ENCODE measurements around the gene PTCHD4. TPM values are rescaled to one million over a fixed set of nuclear protein-coding genes. Genes with fewer than 3 reads are reported as not detected.

The PTCHD4 gene
- polyA plus RNA-seq (2011; rRNA removed) (0.16 and 0.21 TPM in 2 replicates), polyA plus RNA-seq (2017; fragmentation: RNase III; extraction: RNeasy Plus Mini Kit Qiagen cat#74134 plus additional on column Dnase treatment) (0.15 to 0.16 TPM (median 0.15 TPM) in 3 replicates), polyA minus RNA-seq (2011; rRNA and poly(A)+ RNA removed) (0.21 and 0.24 TPM in 2 replicates)
- polyA plus RNA-seq (2012; cell fraction: cytosol; rRNA removed), result not detected in 2 replicates
- polyA plus RNA-seq (2012; cell fraction: nucleus; rRNA removed), result 0.01 and 0.04 TPM in 2 replicates

DNA sequence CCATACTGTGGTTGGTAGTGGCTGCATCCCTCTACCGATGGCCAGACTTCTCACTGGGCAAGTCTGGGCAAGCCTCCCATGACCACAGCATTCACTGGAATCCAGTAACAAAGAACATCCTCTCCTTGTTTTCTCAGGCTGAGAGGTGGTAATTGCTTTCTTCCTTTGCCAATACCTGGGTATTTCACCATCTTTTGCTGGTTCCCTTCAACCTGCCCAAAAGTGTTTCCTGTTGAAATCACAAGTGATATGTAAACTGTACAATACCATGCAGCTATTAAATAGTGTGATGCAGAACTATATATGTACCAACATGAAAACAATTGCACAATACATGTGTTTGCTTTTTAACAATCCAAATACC, at the start of gene PTCHD4:
PTCHD4 (minus strand) TSS at position 55 of the 364 bp plus-strand sequence. CDS start 42,240 bp downstream, outside the sequence.
- ATAC-seq (no peak), DNase-seq (ENCODE audit: low read depth in 1 of 2, low spot score in 1 of 2) (peak in 1 of 2 experiments; percentile 4), FAIRE-seq (no peak)
- 0 out of 3 replicates have a peak, but pooled peaks cover 4% of the 10 kb centered on the region for H3K4me1 ChIP-seq
- H3K9me3 ChIP-seq, result no peaks in the 10 kb centered on the region
- no peak within 1 kb of the TSS for H3K4me3 ChIP-seq
- ChIA-PET POLR2A (no interaction called here), CTCF (no interaction called here)
- WGBS (ENCODE audit: missing lambda C conversion rate), result 25% methylated on average over 1 of the region's 1 CpG
- peak within 1 kb of the TSS; percentile 36 to 59; a peak in 2 of 6 replicates for H3K27ac ChIP-seq
- TF ChIP-seq HOXB5 (CRISPR knock-in tag; IDR thresholded peaks at IDR 0.05) (no peak), TFCP2L1 (CRISPR knock-in tag; IDR thresholded peaks at IDR 0.05) (no peak), MAZ (IDR thresholded peaks at IDR 0.05; ENCODE audit: borderline replicate concordance, low read depth, low read length) (no peak), POLR2A (IDR thresholded peaks at IDR 0.05; ENCODE audit: low read length) (no peak), RCOR1 (IDR thresholded peaks at IDR 0.05; ENCODE audit: low read depth, low read length) (no peak), POLR2AphosphoS2 (conservative IDR thresholded peaks at IDR 0.05; ENCODE audit: low read length) (no peak), NFE2L2 (conservative IDR thresholded peaks at IDR 0.05; ENCODE audit: low read length) (no peak), ZSCAN20 (CRISPR knock-in tag; IDR thresholded peaks at IDR 0.05) (no peak), FOSL2 (IDR thresholded peaks at IDR 0.05) (no peak), FOSL2 (CRISPR knock-in tag; IDR thresholded peaks at IDR 0.05) (no peak), HOXB13 (CRISPR knock-in tag; IDR thresholded peaks at IDR 0.05; ENCODE audit: low read depth) (no peak), PHF8 (IDR thresholded peaks at IDR 0.05; ENCODE audit: borderline replicate concordance, low read depth) (no peak), RARB (CRISPR knock-in tag; IDR thresholded peaks at IDR 0.05) (no peak), NR3C1 (IDR thresholded peaks at IDR 0.05) (no peak), MYC (IDR thresholded peaks at IDR 0.05; ENCODE audit: borderline replicate concordance, low read length) (no peak)
- TF ChIP-seq, protein P1, sequence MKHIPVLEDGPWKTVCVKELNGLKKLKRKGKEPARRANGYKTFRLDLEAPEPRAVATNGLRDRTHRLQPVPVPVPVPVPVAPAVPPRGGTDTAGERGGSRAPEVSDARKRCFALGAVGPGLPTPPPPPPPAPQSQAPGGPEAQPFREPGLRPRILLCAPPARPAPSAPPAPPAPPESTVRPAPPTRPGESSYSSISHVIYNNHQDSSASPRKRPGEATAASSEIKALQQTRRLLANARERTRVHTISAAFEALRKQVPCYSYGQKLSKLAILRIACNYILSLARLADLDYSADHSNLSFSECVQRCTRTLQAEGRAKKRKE (CRISPR knock-in tag; IDR thresholded peaks at IDR 0.05; ENCODE audit: low read depth), result no peak
- TF ChIP-seq, protein P2, sequence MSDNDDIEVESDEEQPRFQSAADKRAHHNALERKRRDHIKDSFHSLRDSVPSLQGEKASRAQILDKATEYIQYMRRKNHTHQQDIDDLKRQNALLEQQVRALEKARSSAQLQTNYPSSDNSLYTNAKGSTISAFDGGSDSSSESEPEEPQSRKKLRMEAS (IDR thresholded peaks at IDR 0.05), result no peak
- no peak within 1 kb of the TSS for H3K4me2 ChIP-seq

DNA sequence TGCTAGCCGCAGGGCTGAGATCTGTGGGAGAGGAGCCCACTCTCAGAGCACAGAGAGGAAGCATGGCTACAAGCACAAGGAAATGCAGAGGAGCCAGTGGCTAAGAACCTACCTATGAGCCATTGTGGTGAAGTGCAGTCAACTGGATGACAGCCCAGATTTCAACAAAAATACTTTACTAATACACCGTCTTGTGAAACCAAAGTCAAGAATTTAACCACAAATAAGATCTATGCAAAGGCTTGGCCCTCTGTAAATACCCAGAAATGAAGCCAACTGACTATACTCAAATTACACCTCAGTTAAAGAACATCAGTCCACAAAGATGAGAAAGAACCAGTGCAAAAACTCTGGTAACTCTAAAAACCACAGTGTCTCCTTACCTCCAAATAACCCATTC, 40.1 kb upstream of the PTCHD4 start:
- POLR2A ChIA-PET, result no interaction called here
- no peak for DNase-seq (ENCODE audit: low read depth in 1 of 2, low spot score in 1 of 2)
- WGBS (ENCODE audit: missing lambda C conversion rate), result 73% methylated on average over 2 of the region's 2 CpGs
- Histone ChIP-seq H3K4me1 (no peaks in the 10 kb centered on the region), H3K4me2 (no peak overlapping the region), H3K4me3 (no peak overlapping the region), H3K9me3 (no peaks in the 10 kb centered on the region), H3K27ac (no peak overlapping the region)
- FAIRE-seq, result no peak
- ATAC-seq, result no peak
- CTCF ChIA-PET, result no interaction called here
- TF ChIP-seq KDM1A (IDR thresholded peaks at IDR 0.05; ENCODE audit: low read depth) (no peak), MYC (IDR thresholded peaks at IDR 0.05; ENCODE audit: borderline replicate concordance, low read length) (no peak), CEBPB (IDR thresholded peaks at IDR 0.05) (no peak), CHD2 (IDR thresholded peaks at IDR 0.05; ENCODE audit: low read length, partially characterized antibody) (no peak), MAFK (IDR thresholded peaks at IDR 0.05; ENCODE audit: partially characterized antibody) (no peak), JUNB (IDR thresholded peaks at IDR 0.05) (no peak), EHF (CRISPR knock-in tag; IDR thresholded peaks at IDR 0.05) (no peak), RNF2 (IDR thresholded peaks at IDR 0.05; ENCODE audit: borderline replicate concordance, low read depth) (no peak), HOXA7 (CRISPR knock-in tag; IDR thresholded peaks at IDR 0.05) (no peak), POLR2A (IDR thresholded peaks at IDR 0.05; ENCODE audit: low read length) (no peak), CBX2 (IDR thresholded peaks at IDR 0.05; ENCODE audit: borderline replicate concordance, low read depth) (no peak)
- TF ChIP-seq, protein P1 (CRISPR knock-in tag; IDR thresholded peaks at IDR 0.05; ENCODE audit: low read depth), result no peak
- TF ChIP-seq, protein P3, sequence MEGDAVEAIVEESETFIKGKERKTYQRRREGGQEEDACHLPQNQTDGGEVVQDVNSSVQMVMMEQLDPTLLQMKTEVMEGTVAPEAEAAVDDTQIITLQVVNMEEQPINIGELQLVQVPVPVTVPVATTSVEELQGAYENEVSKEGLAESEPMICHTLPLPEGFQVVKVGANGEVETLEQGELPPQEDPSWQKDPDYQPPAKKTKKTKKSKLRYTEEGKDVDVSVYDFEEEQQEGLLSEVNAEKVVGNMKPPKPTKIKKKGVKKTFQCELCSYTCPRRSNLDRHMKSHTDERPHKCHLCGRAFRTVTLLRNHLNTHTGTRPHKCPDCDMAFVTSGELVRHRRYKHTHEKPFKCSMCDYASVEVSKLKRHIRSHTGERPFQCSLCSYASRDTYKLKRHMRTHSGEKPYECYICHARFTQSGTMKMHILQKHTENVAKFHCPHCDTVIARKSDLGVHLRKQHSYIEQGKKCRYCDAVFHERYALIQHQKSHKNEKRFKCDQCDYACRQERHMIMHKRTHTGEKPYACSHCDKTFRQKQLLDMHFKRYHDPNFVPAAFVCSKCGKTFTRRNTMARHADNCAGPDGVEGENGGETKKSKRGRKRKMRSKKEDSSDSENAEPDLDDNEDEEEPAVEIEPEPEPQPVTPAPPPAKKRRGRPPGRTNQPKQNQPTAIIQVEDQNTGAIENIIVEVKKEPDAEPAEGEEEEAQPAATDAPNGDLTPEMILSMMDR (IDR thresholded peaks at IDR 0.05), result no peak
- TF ChIP-seq, protein P4, sequence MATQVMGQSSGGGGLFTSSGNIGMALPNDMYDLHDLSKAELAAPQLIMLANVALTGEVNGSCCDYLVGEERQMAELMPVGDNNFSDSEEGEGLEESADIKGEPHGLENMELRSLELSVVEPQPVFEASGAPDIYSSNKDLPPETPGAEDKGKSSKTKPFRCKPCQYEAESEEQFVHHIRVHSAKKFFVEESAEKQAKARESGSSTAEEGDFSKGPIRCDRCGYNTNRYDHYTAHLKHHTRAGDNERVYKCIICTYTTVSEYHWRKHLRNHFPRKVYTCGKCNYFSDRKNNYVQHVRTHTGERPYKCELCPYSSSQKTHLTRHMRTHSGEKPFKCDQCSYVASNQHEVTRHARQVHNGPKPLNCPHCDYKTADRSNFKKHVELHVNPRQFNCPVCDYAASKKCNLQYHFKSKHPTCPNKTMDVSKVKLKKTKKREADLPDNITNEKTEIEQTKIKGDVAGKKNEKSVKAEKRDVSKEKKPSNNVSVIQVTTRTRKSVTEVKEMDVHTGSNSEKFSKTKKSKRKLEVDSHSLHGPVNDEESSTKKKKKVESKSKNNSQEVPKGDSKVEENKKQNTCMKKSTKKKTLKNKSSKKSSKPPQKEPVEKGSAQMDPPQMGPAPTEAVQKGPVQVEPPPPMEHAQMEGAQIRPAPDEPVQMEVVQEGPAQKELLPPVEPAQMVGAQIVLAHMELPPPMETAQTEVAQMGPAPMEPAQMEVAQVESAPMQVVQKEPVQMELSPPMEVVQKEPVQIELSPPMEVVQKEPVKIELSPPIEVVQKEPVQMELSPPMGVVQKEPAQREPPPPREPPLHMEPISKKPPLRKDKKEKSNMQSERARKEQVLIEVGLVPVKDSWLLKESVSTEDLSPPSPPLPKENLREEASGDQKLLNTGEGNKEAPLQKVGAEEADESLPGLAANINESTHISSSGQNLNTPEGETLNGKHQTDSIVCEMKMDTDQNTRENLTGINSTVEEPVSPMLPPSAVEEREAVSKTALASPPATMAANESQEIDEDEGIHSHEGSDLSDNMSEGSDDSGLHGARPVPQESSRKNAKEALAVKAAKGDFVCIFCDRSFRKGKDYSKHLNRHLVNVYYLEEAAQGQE (IDR thresholded peaks at IDR 0.05), result no peak
- TF ChIP-seq, protein P5, sequence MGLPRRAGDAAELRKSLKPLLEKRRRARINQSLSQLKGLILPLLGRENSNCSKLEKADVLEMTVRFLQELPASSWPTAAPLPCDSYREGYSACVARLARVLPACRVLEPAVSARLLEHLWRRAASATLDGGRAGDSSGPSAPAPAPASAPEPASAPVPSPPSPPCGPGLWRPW (IDR thresholded peaks at IDR 0.05), result no peak
- TF ChIP-seq, protein P6, sequence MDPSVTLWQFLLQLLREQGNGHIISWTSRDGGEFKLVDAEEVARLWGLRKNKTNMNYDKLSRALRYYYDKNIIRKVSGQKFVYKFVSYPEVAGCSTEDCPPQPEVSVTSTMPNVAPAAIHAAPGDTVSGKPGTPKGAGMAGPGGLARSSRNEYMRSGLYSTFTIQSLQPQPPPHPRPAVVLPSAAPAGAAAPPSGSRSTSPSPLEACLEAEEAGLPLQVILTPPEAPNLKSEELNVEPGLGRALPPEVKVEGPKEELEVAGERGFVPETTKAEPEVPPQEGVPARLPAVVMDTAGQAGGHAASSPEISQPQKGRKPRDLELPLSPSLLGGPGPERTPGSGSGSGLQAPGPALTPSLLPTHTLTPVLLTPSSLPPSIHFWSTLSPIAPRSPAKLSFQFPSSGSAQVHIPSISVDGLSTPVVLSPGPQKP (IDR thresholded peaks at IDR 0.05; ENCODE audit: low read depth, low read length), result no peak
